GM19023 (cell line): ENCODE data around the gene BAIAP2L1.
"Not testable (repeated sequence)": the region's sequence is repeated elsewhere in the genome, so short reads cannot be mapped to it uniquely, and the experiment has no call there.

Source experiments
- ATAC-seq: cut with Tn5 transposase; IDR thresholded peaks from one replicate; pipeline ENCODE4 v1.9.1; 2021; ENCODE audit warnings: mild to moderate bottlenecking, moderate library complexity; ENCODE audit not compliant: unreplicated experiment

Gene BAIAP2L1, protein sequence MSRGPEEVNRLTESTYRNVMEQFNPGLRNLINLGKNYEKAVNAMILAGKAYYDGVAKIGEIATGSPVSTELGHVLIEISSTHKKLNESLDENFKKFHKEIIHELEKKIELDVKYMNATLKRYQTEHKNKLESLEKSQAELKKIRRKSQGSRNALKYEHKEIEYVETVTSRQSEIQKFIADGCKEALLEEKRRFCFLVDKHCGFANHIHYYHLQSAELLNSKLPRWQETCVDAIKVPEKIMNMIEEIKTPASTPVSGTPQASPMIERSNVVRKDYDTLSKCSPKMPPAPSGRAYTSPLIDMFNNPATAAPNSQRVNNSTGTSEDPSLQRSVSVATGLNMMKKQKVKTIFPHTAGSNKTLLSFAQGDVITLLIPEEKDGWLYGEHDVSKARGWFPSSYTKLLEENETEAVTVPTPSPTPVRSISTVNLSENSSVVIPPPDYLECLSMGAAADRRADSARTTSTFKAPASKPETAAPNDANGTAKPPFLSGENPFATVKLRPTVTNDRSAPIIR

DNA sequence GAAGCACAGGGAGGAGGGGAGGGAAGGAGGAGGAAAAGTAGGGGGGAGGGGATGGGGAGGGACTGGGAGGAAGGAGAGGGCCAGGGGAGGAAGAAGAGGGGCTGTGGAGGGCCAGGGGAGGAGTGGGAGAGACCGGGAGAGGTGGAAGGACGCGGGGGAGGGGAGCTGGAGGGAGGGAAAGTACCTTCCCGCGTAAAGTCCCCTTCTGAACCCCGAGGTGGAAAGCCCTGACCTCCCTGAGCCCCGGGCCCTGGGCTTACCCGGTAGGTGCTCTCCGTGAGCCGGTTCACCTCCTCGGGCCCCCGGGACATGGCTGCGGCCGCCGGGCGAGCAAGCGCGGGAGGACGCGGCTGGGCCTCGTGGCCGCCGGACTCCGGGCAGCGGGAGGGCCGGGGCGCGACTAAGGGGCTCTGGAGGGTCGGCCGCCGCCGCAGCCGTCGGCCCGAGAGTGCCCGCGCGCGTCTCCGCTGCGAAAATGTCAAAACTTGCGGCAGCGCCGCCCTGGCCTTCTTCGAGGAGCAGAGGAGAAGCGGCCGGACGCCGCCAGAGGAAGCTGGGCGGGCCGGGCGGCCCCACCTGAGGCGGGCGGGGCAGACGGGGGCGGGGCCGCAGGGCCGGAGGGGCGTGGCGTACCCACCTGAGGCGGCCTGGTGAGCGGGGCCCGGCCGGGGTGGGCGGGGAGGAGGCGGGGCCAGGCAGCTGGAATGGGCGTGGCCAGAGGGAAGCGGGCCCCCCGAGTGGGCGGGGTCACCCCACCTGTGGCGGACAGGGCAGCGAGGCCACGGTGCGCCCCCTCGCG is at the start of gene BAIAP2L1:
BAIAP2L1 (minus strand) TSS at position 549 of the 799 bp plus-strand sequence; CDS start at position 311, 238 bp downstream.
- peak; percentile 82 for ATAC-seq

DNA sequence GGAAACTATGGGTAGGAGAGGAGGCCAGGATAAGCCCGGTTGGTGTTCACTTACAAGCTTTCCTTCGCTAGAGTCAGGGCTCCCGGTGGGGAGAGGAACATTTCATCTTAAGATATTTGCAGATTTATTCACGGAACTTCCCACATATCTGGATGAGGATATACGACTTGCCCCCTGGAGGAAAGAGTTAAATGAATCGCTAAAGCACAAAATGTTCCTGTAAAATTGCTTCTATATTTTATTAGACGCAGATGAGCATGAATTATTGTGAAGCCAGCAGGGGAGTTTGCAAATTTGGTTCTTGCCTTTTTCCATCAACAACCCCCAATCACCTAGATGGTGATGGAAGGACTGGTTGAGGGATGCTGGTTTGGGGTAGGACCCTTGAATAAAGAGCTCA is 47.9 kb upstream of the BAIAP2L1 start:
- ATAC-seq: no peak

DNA sequence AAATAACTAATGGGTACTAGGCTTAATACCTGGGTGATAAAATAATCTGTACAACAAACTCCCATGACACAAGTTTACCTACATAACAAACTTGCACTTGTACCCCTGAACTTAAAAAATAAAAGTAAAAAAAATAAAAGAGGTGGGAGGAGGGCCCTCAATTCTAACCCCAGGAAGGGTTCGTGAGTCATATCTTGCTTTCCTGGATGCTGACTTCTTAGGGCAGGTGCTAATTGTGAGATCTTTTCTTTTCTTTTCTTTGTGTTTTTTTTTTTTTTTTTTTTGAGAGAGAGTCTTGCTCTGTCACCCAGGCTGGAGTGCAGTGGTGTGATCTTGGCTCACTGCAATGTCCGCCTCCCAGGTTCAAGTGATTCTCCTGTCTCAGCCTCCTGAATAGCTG is 40.1 kb upstream of the BAIAP2L1 start:
- ATAC-seq: not testable (repeated sequence)

- no peak for ATAC-seq
Observed at GRCh38 chr7:98439484-98439883, 38.6 kb upstream of the BAIAP2L1 start.

DNA sequence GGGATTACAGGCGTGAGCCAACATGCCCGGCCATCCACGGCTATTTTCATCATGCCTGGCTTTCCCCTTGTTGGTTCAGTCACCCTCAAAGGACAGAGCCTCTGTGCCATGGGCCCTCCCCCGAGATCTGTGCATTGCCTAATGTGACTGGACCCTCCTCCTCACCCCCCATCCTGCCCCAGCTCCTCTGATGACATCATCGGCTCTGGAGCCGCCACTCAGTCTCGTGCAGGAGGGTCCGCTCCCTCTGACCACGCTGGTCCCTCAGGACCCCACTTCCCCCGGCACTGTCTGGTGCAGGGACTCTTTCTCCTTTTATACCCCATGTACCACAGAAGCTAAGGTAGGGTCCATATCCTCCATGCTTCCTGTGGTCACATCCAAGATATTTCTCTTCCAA is 33.2 kb upstream of the BAIAP2L1 start:
- ATAC-seq: no peak

DNA sequence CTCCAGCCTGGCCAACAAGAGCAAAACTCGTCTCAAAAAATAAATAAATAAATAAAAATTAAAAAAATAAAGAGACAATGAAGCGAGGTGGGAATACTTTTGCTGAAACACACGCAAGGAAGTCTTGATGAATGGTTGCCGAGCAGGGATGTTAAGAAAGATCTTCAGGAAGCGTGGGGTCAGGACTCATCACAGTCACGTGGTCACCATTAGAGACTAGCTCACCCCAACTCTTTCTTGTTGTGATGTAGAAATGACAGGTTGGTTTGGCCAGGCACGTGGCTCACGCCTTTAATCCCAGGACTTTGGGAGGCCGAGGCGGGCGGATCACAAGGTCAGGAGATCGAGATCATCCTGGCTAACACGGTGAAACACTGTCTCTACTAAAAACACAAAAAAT is 28.9 kb upstream of the BAIAP2L1 start:
- no peak for ATAC-seq

DNA sequence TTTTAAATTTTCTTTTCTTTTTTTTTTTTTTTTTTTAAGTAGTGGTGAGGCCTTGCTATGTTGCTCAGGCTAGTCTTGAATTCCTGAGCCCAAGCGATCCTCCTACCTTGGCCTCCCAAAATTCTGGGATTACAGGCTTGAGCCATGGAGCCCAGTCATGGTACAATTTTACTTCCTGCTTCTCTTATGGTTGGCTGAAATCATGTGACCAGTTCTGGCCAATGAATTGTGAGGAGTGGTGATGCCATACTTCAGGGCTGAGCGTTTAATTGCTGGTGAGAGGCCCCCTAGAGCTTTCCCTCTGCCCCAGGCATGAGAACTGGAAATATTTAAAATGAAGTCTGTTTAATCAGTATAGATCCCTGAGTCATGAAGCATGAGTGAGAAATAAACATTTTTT is 22.2 kb upstream of the BAIAP2L1 start:
- no peak for ATAC-seq

DNA sequence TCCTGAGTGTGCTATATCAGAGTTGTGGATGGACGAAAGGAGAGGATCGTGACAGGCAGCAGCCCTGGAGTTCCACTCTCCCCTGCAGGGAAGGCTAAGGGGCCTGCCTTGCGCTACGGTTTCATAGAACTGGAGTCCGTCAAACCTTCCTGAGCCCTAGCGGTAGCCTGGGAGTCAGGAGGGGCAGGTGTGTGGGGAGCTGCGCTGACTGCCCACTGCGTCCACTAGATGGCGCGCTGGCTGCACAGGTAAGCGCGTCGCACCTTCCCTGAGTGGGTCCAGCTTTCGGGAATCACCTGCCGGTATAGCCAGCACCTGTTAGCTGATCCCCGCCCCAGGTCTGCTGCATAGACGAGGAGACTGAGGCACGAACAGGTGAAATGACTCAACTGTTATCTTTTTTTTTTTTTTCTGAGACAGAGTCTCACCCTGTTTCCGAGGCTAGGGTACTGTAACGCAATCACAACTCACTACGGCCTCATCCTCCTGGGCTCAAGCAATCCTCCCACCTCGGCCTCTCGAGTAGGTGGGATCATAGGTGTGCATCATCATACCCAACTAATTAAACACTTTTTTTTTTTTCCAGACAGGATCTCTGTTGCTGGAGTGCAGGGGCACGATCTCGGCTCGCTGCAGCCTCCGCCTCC is 20.2 kb upstream of the BAIAP2L1 start:
- no peak for ATAC-seq

- not testable (repeated sequence) for ATAC-seq
Observed at GRCh38 chr7:98419988-98420387, 19.1 kb upstream of the BAIAP2L1 start.

- not testable (repeated sequence) for ATAC-seq
Observed at GRCh38 chr7:98419316-98419691, 18.4 kb upstream of the BAIAP2L1 start.

DNA sequence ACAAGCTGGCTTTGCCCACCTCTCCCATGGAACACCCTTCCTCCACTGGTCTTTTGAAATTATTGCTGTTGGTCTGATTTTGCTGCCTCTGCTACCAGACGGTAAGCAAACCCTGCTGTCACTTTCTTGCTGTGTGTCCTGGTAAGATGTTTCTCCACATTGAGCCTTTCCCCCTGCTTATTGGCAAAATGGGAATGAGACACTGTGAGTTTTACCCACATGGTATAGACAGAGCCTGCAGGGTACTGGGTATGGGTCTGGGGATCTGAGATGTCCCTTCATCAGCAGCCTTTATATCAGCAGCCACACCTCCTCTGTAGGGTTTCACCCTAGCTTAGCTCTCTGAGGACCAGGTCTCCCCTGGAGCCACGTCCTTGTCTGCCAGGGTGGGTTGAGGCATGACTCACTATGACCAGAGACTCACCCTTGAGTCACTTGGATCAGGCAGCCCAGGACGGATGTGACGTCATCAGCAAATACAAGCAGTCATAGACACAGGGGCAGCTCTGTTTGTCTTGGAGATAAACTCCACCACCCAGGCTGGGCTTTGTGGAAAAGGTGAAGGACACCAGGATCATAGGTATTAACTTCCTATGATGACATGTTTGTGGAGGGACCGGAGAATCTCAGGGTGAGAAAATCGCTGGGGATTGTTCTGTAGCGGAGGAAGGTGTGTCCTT is 17.9 kb upstream of the BAIAP2L1 start:
- ATAC-seq: no peak

DNA sequence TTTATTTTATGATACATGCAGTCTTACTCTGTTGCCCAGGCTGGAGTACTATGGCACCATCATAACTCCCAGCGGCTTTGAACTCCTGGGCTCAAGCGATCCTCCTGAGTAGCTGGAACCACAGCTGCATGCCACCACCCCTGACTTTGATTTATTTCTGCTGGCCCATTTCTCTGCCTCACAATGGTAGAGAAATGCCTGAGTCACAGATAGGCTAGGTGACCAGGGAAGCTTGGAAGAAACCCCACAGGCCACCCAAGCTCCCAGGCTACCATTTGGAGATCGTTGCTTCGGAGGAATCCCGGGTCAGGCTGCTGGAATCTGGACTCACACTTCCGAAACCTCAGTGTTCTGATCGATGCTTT is 17.4 kb upstream of the BAIAP2L1 start:
- ATAC-seq: no peak

DNA sequence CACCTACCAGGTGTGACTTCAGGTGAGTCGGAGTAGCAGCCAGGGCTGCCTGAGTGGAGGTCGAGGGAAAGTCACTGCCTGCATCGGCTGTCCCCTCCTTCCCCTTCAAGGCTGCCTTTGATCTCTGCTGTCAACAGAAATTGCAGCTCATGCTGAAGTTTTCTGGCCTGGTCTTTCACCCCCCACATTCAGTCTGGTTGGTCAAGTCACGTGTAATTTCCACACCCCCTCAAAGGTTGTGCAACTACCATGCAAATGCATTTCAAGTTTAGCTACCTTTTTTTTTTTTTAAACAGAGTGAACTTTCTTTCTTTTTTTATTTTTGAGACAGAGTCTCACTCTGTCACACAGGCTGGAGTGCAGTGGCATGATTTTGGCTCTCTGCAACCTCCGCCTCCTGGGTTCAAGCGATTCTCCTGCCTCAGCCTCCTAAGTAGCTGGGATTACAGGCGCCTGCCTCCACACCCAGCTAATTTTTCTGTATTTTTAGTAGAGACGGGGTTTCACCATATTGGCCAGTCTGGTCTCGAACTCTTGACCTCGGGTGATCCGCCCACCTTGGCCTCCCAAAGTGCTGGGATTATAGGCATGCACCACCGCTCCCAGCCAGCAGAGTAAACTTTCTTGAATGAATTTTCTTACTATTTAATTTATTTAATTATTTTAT is 16.8 kb upstream of the BAIAP2L1 start:
- ATAC-seq: not testable (repeated sequence)

DNA sequence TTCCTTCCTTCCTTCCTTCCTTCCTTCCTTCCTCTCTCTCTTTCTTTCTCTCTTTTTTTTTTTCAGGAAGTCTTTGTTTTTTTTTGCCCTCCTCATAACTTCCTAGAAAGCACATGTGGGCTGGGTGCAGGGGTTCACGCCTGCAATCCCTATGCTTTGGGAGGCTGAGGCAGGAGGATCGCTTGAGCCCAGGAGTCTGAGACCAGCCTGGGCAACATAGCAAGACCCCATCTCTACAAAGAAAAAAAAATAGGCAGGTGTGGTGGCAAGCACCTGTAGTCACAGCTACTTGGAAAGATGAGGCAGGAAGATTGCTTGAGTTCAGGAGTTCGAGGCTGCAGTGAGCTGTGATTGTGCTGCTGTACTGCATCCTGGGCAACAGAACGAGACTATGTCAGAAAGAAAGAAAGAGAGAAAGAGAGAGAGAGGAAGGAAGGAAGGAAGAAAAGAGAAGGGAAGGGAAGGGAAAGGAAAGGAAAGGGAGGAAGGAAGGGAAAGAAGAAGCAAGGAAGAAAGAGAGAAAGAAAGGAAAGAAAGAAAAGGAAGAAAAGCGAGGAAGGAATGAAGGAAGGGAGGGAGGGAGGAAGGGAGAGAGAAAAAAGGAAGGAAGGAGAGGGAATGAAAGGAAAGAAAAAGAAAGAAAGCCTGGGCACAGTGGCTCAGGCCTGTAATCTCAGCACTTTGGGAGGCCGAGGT is 13.5 kb upstream of the BAIAP2L1 start:
- ATAC-seq: no peak

DNA sequence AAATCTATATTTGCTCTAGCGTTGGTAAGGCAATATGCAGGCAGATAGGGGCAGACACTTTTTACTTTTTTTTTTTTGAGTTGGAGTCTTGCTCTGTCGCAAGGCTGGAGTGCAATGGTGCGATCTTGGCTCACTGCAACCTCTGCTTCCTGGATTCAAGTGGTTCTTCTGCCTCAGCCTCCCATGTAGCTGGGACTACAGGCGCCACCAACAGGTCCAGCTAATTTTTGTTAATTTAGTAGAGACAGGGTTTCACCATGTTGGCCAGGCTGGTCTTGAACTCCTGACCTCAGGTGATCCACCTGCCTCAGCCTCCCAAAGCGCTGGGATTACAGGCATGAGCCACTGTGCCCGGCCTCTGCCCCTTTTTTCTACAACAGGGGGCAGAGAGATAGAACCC is 12.8 kb upstream of the BAIAP2L1 start:
- ATAC-seq: not testable (repeated sequence)

GRCh38 chr7:98409843-98410242 is 9.0 kb upstream of the BAIAP2L1 start:
- ATAC-seq: no peak

GRCh38 chr7:98408146-98408545 is 7.3 kb upstream of the BAIAP2L1 start:
- not testable (repeated sequence) for ATAC-seq

- no peak for ATAC-seq
Observed at GRCh38 chr7:98406827-98407226, 5.9 kb upstream of the BAIAP2L1 start.

DNA sequence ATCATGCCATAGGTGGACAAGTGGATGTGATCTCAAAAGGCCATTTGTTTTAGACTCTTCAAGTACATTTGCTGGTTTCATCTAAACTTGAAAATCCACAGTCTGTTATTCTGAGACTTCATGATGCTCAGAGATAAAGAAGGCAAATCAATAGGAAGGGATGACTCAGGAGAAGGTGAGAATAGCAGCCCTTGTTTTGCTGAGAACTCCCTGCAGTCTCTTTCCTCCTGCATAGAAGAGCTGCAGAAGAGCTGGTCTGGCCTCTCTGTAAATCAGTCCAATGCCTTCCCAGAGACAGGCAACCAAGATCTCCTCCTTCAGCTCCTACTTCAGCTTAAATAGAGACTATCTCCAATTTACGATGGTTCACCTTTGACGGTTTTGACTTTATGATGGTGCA is 4.0 kb upstream of the BAIAP2L1 start:
- no peak for ATAC-seq
